Activated naive CD8-positive, alpha-beta T cell treated with anti-CD3 and anti-CD28 coated beads, Interleukin-2, amount 10 ng/mL, durations not matched to agents 7 days and 5 days (primary cell): ENCODE results near the gene SLC10A6. TPM values are rescaled to one million over a fixed set of nuclear protein-coding genes. Genes with fewer than 3 reads are reported as not detected.

Experiments
- ATAC-seq: fragments of 150-1000 bp; cut with Tn5 transposase; one replicate; pipeline ENCODE4 v1.10.0; 2021; ENCODE audit warnings: low read depth, moderate library complexity
- POLR2A ChIA-PET: fragments of 350-600 bp; sonication (Branson Sonifier 250); formaldehyde crosslinking; loops from one replicate; lab custom pipeline; 2021; ENCODE audit warnings: antibody characterized with exemption; lab: Charles Lee
- DNase-seq: peaks from one replicate; pipeline ENCODE4 v3.0.0; 2021
- H3K27ac Mint-ChIP-seq: one replicate; pipeline ENCODE4 v1.8.0; 2022; ENCODE audit warnings: mild to moderate bottlenecking, mixed read lengths
- H3K27me3 Mint-ChIP-seq: one replicate; pipeline ENCODE4 v1.8.0; 2022; ENCODE audit warnings: mild to moderate bottlenecking, moderate library complexity, mixed read lengths
- H3K36me3 Mint-ChIP-seq: one replicate; pipeline ENCODE4 v1.8.0; 2021; ENCODE audit warnings: mild to moderate bottlenecking, mixed read lengths
- H3K4me1 Mint-ChIP-seq: one replicate; pipeline ENCODE4 v1.8.0; 2021; ENCODE audit warnings: mixed read lengths
- H3K4me3 Mint-ChIP-seq: one replicate; pipeline ENCODE4 v1.8.0; 2022; ENCODE audit warnings: mild to moderate bottlenecking, moderate library complexity, mixed read lengths
- H3K9me3 Mint-ChIP-seq: one replicate; pipeline ENCODE4 v1.8.0; 2021; ENCODE audit warnings: mixed read lengths
- total RNA-seq, 2 experiments: library from RNA; stranded (reverse); gene quantifications; one replicate each; pipeline ENCODE4 v1.2.3, GENCODE V29; 2021

Gene SLC10A6
- total RNA-seq, 2 experiments from 2014 or later, result not detected

DNA sequence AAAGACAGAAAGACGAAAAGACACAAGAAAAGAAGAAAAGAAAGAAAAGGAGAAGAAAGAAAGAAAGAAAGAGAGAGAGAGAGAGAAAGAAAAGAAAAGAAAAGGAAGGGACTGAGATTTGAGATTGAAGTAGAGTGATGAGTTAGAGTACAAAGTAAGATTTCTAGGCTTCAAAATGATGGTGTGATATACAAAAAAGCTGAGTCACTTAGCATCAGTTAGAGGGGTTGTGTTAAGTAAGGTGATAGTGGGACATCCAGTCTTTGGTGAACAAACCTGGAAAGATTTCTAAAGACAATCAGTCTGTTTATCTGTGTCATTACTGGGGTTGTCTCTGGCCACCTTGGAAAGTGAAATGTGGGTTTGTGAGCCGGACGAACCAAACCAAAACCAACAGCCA lies 13.5 kb downstream of the SLC10A6 start:
- H3K27ac Mint-ChIP-seq, result peak overlapping the region; percentile 13
- H3K27me3 Mint-ChIP-seq, result peaks cover 2% of the 10 kb centered on the region
- H3K4me3 Mint-ChIP-seq, result no peak overlapping the region
- ATAC-seq, result no peak
- H3K36me3 Mint-ChIP-seq, result no peaks in the 10 kb centered on the region
- no peaks in the 10 kb centered on the region for H3K9me3 Mint-ChIP-seq
- DNase-seq, result no peak
- no peaks in the 10 kb centered on the region for H3K4me1 Mint-ChIP-seq
- POLR2A ChIA-PET, result no interaction called here

DNA sequence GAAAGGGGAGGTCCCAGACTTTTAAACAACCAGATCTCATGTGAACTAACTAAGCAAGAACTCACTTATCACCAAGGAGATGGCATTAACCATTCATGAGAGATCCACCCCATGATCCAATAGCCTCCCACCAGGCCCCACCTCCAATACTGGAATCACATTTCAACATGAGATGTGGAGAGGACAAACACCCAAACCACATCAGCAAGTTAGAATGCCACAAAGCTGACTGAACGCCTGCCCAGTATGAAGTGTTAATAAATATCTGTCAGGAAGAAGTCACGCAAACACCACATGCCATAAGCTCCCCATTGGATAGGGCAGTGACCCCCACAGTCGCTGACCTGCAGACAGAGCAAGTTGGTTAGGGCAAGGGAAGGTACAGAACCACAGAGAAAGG lies 14.3 kb downstream of the SLC10A6 start:
- ATAC-seq (no peak), DNase-seq (no peak)
- Mint-ChIP-seq H3K9me3 (no peaks in the 10 kb centered on the region), H3K4me3 (no peak overlapping the region), H3K36me3 (no peaks in the 10 kb centered on the region), H3K27me3 (no peaks in the 10 kb centered on the region), H3K4me1 (no peaks in the 10 kb centered on the region), H3K27ac (no peak overlapping the region)
- POLR2A ChIA-PET, result no interaction called here

DNA sequence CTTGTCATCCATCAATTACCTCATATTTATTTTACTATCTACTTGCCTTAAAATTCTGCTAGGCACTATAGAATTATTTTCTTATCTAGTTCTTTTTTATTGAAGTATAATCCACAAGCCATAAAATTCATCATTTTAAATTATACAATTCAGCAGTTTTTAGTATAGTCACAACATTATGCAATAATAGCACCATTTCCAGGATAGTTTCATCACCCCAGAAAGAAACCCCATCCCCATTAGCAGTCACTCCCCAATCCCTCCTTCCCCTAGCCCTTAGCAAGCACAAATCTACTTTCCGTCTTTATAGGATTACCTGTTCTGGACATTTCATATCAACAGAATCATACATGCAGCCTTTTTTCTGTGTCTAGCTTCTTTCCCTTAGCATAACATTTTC lies 15.6 kb downstream of the SLC10A6 start:
- POLR2A ChIA-PET, result no interaction called here
- H3K4me3 Mint-ChIP-seq, result no peak overlapping the region
- H3K27ac Mint-ChIP-seq, result no peak overlapping the region
- no peaks in the 10 kb centered on the region for H3K4me1 Mint-ChIP-seq
- no peaks in the 10 kb centered on the region for H3K27me3 Mint-ChIP-seq
- no peaks in the 10 kb centered on the region for H3K36me3 Mint-ChIP-seq
- ATAC-seq (no peak), DNase-seq (no peak)
- H3K9me3 Mint-ChIP-seq, result no peaks in the 10 kb centered on the region

DNA sequence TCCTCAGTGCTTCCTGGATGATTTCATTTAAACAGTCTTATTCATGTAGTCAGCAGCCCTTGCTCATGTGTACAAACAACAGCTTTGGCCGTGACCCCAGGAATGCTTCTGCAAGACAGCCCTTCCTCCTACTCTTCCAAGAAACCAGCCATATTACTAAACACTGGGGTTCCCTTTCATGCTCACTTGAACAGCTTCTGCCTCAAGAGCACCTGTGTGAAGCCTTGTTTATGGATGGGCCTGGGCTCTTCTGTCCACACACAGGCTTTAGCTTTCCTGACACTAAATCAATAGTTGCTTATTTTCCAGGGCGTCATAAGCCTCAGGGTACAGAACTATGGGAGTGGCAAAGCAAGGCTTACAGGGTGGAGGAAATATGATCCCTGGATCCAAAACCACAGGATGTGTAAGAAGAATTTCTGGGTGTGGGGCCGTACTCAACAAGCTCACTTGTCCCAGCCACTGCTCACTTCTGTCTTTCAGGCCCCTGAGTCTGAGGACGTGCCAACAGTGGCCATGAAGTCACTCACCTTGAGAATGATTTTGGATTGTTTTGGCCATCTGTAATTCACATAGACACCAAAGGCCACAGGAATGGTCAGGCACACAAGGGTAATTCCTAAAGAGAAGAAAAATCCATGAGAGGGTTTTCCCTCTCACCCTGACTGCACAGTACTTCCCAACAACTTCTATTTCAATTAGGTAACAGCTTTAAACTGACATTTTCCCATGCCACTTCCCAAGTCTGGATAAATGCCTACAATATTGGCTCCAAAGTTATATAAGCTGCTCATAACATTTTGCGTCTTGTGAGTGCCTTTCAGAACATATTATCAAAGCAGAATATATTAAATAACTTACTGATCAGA lies 17.7 kb downstream of the SLC10A6 start:
- H3K36me3 Mint-ChIP-seq, result no peaks in the 10 kb centered on the region
- H3K27ac Mint-ChIP-seq, result no peak overlapping the region
- H3K4me3 Mint-ChIP-seq, result no peak overlapping the region
- H3K9me3 Mint-ChIP-seq, result no peaks in the 10 kb centered on the region
- ATAC-seq, result no peak
- POLR2A ChIA-PET, result no interaction called here
- H3K27me3 Mint-ChIP-seq, result no peaks in the 10 kb centered on the region
- no peaks in the 10 kb centered on the region for H3K4me1 Mint-ChIP-seq
- no peak for DNase-seq

DNA sequence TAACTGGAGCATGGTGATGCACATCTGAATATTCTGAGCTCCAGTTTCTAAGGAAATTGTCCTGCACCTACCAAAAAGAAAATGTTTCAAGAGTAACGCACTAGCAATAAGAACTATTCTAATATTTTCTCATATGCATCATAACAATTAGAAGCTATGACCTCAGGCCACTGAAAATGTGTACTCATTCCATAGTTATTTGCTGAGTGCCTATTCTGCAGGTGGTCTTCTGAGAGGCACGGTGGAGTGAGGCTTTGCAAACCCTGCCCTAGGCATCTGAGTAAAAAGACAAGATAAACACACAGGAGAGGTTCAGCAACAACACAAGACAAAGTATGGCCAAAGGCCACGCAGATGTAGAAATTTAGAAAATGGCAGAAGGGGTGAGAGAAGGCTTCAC lies 23.7 kb downstream of the SLC10A6 start:
- ATAC-seq (no peak), DNase-seq (no peak)
- Mint-ChIP-seq H3K27ac (no peak overlapping the region), H3K4me1 (no peaks in the 10 kb centered on the region), H3K36me3 (no peaks in the 10 kb centered on the region), H3K27me3 (peaks cover 2% of the 10 kb centered on the region), H3K9me3 (no peaks in the 10 kb centered on the region), H3K4me3 (no peak overlapping the region)
- POLR2A ChIA-PET, result no interaction called here

DNA sequence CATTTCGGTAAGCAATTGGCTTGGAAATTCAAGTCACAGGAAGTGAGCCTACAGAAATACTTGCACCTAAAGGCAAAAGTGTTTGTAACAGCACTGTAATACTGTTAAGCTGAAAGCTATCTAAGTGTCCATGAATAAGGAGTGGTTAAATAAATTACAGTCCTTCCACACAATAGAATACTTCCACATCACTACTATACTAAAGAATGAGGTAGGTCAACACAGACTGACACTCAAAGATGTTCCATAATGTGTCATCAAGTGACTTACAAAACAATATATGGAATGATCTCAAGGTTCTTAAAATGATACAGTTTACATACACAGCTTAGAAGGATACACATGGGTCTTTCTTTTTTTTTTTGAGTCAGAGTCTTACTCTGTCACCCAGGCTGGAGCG lies 27.0 kb downstream of the SLC10A6 start:
- H3K4me1 Mint-ChIP-seq, result no peaks in the 10 kb centered on the region
- H3K27me3 Mint-ChIP-seq, result peaks cover 2% of the 10 kb centered on the region
- no peak for ATAC-seq
- DNase-seq, result no peak
- no peak overlapping the region for H3K4me3 Mint-ChIP-seq
- POLR2A ChIA-PET, result no interaction called here
- no peak overlapping the region for H3K27ac Mint-ChIP-seq
- no peaks in the 10 kb centered on the region for H3K36me3 Mint-ChIP-seq
- H3K9me3 Mint-ChIP-seq, result no peaks in the 10 kb centered on the region

DNA sequence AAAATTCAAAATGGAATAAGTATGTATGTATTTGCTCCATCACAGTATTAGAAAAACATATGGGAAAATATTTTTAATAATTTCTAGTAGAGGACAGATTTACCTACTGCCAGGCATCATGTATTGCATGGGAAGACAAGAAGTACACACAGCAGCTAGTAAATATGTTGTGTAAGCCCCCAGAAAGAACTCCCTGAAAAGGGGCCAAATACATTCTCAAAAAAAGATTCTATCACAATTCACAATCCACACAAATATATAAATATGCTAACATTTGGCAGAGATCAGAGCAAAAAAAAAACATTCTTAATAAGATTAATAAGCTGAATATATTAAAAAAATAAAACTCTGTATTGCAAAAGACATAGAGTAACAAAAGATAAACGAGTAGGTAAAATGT lies 28.0 kb downstream of the SLC10A6 start:
- POLR2A ChIA-PET, result no interaction called here
- ATAC-seq, result no peak

DNA sequence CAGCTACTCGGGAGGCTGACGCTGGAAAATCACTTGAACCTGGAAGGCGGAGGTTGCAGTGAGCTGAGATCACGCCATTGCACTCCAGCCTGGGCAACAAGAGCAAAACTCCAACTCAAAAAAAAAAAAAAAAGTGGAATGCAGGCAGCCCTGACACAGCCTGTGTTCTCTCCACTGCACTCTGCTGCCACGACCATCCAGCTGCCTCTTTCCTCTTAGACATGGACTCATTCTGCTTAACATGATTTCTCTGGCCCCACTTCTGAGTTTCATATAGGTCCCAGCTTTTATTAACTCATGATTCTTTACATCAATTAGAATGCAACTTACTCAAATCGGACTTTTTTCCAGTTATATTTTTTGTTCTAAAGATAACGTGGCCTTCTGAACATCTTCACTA lies 29.6 kb downstream of the SLC10A6 start:
- Mint-ChIP-seq H3K27me3 (peaks cover 2% of the 10 kb centered on the region), H3K27ac (no peak overlapping the region), H3K9me3 (peaks cover 6% of the 10 kb centered on the region), H3K4me1 (no peaks in the 10 kb centered on the region), H3K36me3 (no peaks in the 10 kb centered on the region), H3K4me3 (no peak overlapping the region)
- POLR2A ChIA-PET, result no interaction called here
- ATAC-seq (no peak), DNase-seq (no peak)

More for the DNA sequence above, 28.0 kb downstream of the SLC10A6 start:
- Mint-ChIP-seq H3K27me3 (peaks cover 2% of the 10 kb centered on the region), H3K27ac (no peak overlapping the region), H3K4me3 (no peak overlapping the region), H3K9me3 (peaks cover 3% of the 10 kb centered on the region), H3K36me3 (no peaks in the 10 kb centered on the region), H3K4me1 (no peaks in the 10 kb centered on the region)
- no peak for DNase-seq

DNA sequence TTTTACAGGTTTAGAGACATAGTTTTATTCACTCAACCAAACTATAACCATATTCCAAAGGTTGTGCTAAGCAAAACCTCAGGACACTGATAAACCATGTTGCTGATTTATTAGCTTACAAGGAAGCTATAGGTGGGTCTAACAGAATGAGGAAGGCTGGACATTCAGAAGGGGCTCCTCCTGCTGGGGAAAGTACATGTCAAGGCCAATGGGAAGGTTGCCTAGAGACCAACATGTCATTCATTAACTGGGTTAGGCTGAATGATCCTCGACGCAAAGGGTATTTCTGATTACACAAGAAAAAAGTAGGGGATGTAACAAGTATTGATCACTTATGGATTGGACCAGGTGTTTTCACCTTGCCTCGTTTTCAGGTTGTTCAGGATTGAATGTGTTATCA lies 30.3 kb downstream of the SLC10A6 start:
- H3K27me3 Mint-ChIP-seq, result peaks cover 2% of the 10 kb centered on the region

DNA sequence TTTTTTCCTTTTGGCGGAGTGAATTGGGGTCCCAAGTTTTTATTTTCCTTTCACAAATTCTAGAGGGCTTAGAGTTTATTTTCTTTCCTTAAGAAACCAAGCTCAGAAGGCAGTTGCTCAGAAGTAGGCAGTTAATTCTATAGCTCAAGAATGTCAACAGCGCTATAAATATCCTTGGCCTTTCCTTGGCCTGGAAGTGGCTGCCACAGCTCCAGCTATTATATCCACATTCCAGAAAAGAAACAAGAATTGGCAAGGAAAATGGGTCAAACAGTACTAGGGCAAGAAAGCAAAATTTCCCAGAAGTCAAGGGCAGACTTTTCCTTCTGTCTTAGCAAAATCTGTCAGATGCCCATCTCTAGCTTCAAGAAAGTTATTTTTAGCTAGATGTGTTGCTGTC lies 31.0 kb downstream of the SLC10A6 start:
- Mint-ChIP-seq H3K27me3 (peaks cover 2% of the 10 kb centered on the region), H3K36me3 (no peaks in the 10 kb centered on the region), H3K4me3 (no peak overlapping the region), H3K9me3 (peaks cover 6% of the 10 kb centered on the region), H3K4me1 (no peaks in the 10 kb centered on the region), H3K27ac (no peak overlapping the region)
- POLR2A ChIA-PET, result no interaction called here
- DNase-seq (no peak), ATAC-seq (no peak)

More for the DNA sequence above, 30.3 kb downstream of the SLC10A6 start:
- H3K4me3 Mint-ChIP-seq, result no peak overlapping the region
- POLR2A ChIA-PET, result no interaction called here
- peaks cover 6% of the 10 kb centered on the region for H3K9me3 Mint-ChIP-seq
- DNase-seq (no peak), ATAC-seq (no peak)
- no peaks in the 10 kb centered on the region for H3K36me3 Mint-ChIP-seq
- H3K4me1 Mint-ChIP-seq, result no peaks in the 10 kb centered on the region
- no peak overlapping the region for H3K27ac Mint-ChIP-seq

DNA sequence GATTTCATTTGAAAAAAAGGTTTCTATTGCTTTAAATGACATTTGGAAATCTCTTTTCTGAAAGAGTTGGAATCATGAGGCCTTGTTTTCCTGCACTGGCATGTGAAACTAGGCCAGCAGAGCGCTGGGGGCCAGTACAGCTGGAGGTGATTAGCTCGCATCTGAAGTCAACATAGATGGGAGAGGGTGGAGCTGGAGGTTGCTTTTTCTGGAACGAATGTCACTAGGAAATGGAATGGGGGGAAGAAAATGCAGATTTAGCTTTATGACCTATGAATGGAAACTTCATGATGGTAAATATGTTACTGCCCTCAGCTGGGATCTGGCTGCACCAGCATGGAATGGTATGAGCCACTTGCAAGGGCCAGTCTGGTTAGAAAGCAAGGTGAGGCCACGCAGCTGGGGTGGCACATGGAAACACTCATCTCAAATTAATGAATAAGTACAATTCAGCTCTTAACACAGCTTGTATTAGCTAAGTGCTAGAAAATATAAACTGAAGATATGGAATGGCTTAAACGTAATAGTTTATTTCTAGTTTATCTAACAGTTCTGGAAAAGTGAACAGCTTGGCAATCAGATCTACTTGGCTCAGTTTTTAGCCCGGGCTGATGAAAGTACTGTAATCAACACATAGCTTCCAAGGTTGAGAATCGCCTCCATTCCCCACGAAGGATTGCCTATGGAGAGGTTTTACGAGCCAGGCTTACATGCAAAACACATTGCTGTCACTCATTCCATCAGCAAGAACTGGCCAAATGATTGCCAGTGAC lies 32.5 kb downstream of the SLC10A6 start:
- H3K27me3 Mint-ChIP-seq, result peaks cover 2% of the 10 kb centered on the region
- DNase-seq (no peak), ATAC-seq (no peak)
- H3K36me3 Mint-ChIP-seq, result no peaks in the 10 kb centered on the region
- POLR2A ChIA-PET, result no interaction called here
- H3K4me3 Mint-ChIP-seq, result no peak overlapping the region
- H3K4me1 Mint-ChIP-seq, result no peaks in the 10 kb centered on the region
- no peak overlapping the region for H3K27ac Mint-ChIP-seq
- peaks cover 6% of the 10 kb centered on the region for H3K9me3 Mint-ChIP-seq

DNA sequence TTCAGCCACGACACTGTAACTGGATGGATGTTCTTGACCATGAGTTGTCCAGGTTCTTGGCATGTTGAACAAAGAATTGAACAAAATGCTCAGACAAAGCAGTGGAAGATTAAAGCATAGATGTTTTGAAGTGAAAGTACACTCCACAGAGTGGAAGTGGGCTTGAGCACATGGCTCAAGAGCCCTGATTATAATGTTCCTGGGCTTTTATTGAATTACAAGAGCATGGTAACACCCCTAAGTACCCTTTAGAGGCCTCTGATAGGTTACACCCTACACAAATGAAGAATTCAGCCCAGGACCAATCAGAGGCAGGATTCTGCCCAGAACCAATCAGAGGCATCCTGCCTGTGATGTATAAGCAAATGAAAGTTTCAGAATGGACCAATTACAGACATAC lies 33.5 kb downstream of the SLC10A6 start:
- POLR2A ChIA-PET, result no interaction called here
- Mint-ChIP-seq H3K9me3 (peaks cover 6% of the 10 kb centered on the region), H3K4me1 (no peaks in the 10 kb centered on the region), H3K27me3 (peaks cover under 1% of the 10 kb centered on the region), H3K27ac (no peak overlapping the region), H3K4me3 (no peak overlapping the region), H3K36me3 (no peaks in the 10 kb centered on the region)
- DNase-seq (no peak), ATAC-seq (no peak)

DNA sequence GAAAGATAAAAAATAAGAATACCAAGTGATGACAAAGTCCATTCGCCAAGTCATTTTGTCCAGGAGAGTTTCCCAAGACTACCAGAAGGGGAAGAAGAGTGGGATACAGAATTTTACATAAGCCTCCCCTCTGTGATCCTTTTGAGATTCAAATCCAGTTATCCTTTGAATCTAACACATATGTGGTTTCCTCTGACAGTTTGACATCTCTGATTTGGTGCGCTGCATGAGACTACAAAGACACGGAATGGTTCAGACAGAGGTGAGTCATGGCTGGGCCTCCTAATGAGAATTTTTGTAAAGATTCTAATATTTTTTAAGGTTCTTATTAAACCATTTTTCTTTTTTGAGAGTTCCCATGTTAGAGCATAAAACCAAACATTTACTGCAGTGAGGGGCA lies 38.3 kb downstream of the SLC10A6 start:
- Mint-ChIP-seq H3K27me3 (peaks cover 2% of the 10 kb centered on the region), H3K9me3 (peaks cover 4% of the 10 kb centered on the region), H3K4me1 (no peaks in the 10 kb centered on the region), H3K4me3 (no peak overlapping the region), H3K36me3 (no peaks in the 10 kb centered on the region), H3K27ac (no peak overlapping the region)
- POLR2A ChIA-PET, result no interaction called here
- ATAC-seq, result no peak
- no peak for DNase-seq

DNA sequence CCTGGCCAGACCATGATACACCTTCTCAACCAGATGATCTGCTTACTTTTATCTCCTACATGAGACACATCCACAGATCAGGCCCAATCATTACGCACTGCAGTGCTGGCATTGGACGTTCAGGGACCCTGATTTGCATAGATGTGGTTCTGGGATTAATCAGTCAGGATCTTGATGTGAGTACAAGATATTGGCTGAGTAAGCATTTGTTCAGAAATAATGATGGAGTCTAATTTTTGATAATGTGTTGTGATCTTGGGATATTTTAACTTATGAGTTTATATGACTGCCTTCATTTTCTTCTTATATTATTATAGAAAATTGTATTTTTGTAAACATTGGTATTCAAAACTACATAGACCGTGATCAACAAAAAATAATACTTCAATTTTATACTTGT lies 39.4 kb downstream of the SLC10A6 start:
- DNase-seq, result no peak
- no peak overlapping the region for H3K27ac Mint-ChIP-seq
- POLR2A ChIA-PET, result no interaction called here
- H3K4me1 Mint-ChIP-seq, result no peaks in the 10 kb centered on the region
- H3K4me3 Mint-ChIP-seq, result no peak overlapping the region
- no peak for ATAC-seq
- peaks cover 2% of the 10 kb centered on the region for H3K27me3 Mint-ChIP-seq
- no peaks in the 10 kb centered on the region for H3K36me3 Mint-ChIP-seq
- no peaks in the 10 kb centered on the region for H3K9me3 Mint-ChIP-seq
